HS-5 (cell line): ENCODE results near the gene TIPARP.

Source experiments
- DNase-seq: peaks from one replicate; pipeline ENCODE4 v3.0.0-alpha.2; 2012; ENCODE audit warnings: low read depth

The TIPARP gene

DNA sequence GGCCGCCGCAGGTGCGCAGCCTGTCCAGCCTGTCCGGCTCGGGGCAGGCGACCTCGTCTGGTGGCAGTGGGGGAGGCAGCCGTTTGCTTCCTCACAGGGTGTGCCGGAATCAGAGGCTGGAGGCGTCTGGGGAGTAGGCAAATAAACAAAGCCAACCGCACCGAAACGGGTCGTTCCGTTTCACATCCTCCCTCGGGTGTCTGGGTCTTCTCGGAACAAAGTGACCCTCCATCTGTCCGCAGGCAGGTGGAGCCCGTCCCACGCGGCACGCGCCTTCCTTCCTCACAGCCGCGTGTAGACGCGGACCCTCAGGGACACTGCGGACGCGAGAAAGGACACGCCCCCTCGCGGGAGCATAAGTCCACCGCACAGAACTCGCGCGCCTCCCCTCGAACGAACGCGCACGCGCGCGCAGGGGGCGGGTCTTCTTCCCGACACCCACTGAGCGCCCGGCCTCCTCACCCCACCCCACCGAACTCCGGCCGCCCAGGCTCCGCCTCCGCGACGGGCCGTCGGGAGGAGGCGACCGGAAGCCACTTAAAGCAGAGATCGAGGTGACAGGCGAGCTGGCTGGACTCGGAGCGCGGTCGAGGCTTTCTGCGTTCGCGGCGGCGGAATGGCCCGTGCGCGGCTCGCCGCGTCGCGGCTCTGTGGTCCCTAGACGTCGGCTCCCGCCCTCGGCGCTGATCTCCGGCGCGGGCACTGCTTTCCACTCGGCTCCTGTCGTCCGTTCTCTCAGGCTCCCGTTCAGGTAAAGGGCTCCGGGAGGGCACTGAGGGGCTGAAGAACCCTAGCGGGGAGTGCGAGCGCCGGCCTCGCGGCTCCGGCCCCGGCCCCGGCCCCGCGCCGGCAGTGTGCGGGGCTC lies at the start of gene TIPARP:
Gene TIPARP (plus strand): TSS at position 545 of the 865 bp plus-strand sequence. CDS start 3,108 bp downstream, outside the sequence.
- DNase-seq: peak; percentile 81

DNA sequence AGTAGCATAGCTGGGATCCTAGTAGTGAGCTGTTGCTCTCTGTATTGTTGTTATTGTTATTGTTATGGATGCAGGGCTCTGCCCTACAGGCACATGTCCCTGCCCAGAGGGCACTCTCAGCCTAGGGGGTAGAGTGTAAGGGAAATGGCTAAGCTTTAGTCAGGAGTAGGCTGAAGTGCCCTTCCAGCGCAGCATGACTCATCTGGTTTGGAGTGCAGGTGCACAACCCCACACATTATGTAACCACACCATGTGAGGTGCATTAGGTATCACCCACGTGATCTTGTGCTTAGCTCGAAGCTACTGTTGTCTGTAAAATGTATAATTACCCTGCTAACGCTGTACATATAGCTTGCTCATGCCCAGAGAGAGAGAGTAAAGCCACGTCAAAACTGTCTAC lies 48.3 kb upstream of the TIPARP start:
- DNase-seq: no peak

GRCh38 chr3:156627946-156628569 lies 46.3 kb upstream of the TIPARP start:
- no peak for DNase-seq

GRCh38 chr3:156628836-156629618 lies 45.4 kb upstream of the TIPARP start:
- no peak for DNase-seq

DNA sequence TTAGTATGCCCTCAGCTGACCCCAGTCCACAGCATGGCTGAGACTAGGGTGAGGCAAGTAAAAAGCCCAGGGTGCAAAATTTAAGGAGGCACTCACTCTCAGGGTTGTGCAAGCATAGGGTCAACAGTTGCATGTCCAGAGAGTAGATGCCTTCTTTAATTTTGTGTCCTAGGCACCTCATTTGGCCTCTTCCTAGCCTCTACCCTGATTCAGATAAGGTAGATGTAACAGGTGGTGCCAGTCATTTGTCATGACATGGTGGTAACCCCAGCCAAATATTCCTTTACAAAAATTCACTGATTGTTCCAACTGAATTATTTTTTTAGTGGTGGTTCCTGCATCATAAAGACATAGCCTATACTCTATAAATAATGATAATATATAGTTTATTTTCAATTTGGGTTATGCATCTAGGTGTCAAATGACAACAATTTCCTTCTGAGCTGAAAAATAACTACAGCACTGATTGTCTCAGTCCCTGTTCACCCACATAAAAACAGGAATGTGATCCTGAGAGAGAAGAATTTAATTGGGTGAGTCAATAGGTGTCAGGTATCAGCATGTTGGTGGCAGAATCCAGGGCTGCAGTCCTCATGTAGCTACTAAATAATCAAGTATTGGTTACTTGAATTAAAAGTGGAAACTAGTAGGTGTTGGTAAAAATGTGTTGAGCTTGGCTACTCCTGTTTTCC lies 44.2 kb upstream of the TIPARP start:
- no peak for DNase-seq

DNA sequence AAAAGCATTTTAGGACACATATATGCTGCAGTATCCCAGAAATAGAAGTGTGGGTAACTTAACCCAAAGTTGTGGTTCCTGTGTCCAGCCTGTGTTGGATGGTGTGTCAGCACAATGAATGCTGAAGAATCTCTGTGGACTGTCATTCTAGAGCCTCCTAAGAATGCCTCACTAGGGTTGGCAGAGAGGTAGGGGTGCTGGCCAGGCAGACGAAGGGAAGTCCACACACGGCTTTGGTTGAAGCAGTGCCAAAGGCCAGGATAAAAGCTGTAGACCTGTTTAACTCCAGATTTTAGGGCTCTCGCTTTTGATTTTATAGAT lies 43.7 kb upstream of the TIPARP start:
- no peak for DNase-seq

GRCh38 chr3:156631323-156631722 lies 43.1 kb upstream of the TIPARP start:
- DNase-seq: no peak

DNA sequence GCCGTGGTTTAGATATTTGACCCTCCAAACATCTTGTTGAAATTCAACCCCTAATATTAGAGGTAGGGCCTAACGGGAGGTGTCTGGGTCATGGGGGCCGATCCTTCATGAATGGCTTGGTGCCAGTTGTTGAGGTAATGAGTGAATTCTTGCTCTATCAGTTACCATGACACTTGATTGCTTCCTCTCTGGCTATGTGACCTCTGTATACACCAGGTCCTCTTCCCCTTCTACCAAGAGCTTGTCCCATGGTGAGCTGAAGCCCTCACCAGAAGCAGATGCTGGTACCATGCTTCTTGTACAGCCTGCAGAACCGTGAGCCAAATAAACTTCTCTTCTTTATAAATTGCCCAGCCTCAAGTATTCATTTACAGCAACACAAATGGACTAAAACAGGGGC lies 41.8 kb upstream of the TIPARP start:
- no peak for DNase-seq

GRCh38 chr3:156633335-156633734 lies 41.1 kb upstream of the TIPARP start:
- no peak for DNase-seq

DNA sequence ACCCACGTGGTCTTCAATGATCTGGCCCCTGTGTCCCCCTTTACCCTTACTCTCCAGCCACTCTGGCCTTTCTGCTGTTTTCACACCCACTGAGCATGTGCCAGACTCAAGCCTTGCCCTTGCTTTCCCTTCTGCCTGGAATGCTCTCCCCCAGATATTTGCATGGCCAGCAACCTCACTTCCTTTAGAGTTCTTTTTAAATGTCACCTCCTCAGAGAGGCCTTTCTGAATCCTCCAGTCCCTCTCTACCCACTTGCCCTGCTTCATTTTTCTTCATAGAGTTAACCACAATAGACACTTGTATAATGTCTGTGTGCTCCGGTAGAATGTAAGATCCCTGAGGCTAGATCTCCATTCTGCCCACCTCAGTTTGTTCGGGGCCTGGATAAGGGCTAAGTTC lies 39.4 kb upstream of the TIPARP start:
- no peak for DNase-seq

DNA sequence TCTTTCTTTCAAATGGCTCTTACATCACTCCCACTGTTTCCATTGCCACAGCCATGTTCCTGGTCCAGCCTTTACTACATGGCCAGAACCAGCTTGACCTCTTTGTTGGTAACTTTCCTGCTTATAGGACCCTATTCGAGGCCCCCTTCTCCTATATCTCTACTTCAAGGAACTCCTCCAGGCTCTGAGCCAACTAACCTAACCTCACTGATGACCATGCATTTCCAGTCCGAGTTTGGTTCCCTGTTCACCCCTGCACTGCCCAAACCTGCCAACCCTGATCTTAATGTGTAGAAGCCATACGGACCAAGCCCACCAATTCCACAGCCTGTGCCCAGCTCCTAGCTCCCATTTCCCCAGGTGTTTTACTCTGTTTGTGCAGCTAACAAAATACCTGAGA lies 38.4 kb upstream of the TIPARP start:
- no peak for DNase-seq

DNA sequence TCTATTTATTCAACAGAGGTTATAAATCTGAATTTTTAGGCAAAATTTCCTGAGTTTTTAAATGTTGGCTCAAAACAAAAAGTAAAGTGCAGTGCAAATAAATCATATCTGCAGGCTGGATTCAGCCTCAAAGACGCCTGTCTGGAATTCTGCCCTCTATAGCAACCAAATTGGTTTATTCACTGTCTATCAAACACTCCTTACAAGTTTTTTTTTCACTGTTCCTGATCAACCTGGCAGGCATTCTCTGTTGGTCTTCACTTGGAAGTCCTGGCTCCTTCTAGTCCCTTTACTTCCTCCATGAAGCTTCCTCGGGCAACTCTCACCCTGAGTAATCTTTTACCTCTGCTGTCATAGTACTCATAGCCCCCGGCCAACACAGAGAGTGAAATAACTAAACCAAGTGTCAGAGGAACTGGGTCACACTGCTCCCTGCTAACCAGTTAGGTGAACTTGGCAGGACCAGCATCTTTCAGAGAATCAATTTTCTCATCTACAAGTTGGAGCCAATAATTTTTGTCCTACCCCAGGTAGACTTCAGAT lies 36.8 kb upstream of the TIPARP start:
- DNase-seq: no peak

DNA sequence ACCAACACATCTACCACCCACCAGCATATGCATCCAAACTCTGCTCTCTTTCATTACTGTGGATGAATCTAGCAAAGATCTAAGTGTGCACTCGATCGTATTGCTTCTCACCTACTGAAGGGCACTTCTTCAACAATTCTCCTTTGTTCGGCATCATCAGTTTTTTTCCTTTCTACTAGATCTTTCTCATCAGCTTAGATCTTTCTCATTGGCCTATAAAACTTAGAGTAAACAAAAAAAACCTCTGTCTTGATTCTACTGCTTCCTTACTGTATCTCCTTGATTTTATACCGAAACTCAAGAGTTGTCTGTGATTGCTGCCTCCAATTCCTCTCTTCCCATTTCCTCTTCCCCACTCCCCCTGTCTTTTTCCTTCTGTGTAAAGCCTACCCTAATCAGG lies 36.1 kb upstream of the TIPARP start:
- no peak for DNase-seq

GRCh38 chr3:156639414-156640023 lies 34.9 kb upstream of the TIPARP start:
- DNase-seq: no peak

GRCh38 chr3:156641618-156641975 lies 32.8 kb upstream of the TIPARP start:
- DNase-seq: no peak

GRCh38 chr3:156642750-156643728 lies 31.4 kb upstream of the TIPARP start:
- no peak for DNase-seq

GRCh38 chr3:156643729-156644389 lies 30.5 kb upstream of the TIPARP start:
- DNase-seq: no peak

- DNase-seq: no peak
These were observed 29.4 kb upstream of the TIPARP start for GRCh38 chr3:156644958-156645357.

DNA sequence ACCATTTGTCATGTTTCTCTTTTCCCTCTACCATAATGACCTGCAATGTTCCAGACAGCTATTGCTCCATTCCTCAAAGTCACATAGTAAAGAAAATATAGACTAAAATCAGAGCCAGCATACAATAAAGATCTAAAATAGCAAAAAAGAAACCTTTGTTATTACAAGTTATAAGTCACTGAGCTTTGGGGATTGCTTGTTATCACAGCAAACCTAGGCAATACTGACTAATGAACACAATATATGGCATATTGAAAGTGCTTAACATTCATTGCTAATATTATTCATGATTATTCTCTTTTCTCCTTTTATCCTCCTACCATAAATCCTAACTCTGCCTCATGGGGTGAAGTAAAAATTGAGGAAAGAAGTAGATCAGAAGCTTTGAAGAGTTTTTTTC lies 27.4 kb upstream of the TIPARP start:
- DNase-seq: no peak

DNA sequence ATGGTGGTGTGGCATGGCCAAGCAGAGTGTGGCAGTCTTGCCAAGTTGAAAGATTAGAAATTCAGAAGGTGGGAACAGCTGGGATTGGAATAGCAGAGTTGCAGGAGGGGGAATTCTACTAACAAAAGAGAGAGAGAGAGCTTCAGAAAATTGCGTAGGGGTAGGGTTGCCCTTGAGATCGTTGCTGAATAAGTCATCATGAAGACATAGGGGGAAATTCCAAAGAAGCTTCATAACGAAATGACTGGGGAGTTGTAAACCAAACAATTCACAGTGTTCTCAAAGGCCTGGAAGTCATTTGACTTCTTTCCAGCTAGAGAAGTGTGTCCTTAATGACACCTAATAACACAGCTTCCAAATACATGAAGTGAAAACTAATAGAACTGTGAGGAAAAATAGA lies 26.3 kb upstream of the TIPARP start:
- DNase-seq: peak; percentile 32
